GM12801 (cell line): ENCODE data around the gene EEFSEC.

ENCODE experiments used
- CTCF ChIP-seq: IDR thresholded peaks from one replicate; pipeline ENCODE4 v1.5.1; 2011; ENCODE audit warnings: control low read depth; ENCODE audit not compliant: insufficient read length; ENCODE audit errors: extremely low read depth

Gene EEFSEC

GRCh38 chr3:128163432-128163831 is 10.2 kb downstream of the EEFSEC start:
- no peak for TF ChIP-seq CTCF

GRCh38 chr3:128166971-128167453 is 13.7 kb downstream of the EEFSEC start:
- TF ChIP-seq CTCF, result no peak

- TF ChIP-seq CTCF, result no peak
Observed at GRCh38 chr3:128167646-128167972, 14.3 kb downstream of the EEFSEC start.

DNA sequence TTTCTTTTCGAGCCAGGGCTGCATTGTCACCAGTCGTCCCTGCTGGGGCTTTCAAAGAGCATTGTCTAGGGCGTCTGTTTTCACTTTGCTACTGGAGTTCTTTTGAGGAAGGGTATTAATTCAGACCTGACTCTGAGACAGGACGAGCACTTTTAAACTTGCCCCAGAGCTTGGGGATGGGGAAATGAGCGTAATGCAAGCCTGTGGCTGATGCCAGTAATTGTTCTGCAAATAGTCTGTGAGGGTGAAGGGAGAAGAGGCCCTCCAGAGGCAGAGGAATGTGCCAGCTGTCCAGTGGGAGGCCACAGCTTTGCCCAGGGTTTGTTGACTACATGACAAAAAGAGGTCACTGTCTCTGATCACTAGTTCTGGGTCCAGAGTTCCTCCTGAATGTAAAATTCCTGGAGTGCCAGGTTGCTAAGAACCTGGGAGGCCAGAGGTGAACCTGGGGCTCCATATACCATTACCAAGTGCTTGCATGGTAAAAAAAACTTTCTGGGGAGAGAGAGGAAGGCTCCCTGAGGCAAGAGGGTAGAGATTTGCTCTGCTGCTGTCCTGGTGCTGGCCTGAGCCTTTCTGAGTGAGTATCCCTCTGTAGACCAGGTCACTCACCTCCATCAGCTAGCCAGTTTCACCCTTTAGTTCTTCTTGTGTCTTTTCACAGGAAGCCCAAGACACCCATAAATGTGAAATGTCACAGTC is 14.8 kb downstream of the EEFSEC start:
- no peak for TF ChIP-seq CTCF

GRCh38 chr3:128168836-128169235 is 15.6 kb downstream of the EEFSEC start:
- TF ChIP-seq CTCF, result no peak

GRCh38 chr3:128170866-128171516 is 17.7 kb downstream of the EEFSEC start:
- no peak for TF ChIP-seq CTCF

DNA sequence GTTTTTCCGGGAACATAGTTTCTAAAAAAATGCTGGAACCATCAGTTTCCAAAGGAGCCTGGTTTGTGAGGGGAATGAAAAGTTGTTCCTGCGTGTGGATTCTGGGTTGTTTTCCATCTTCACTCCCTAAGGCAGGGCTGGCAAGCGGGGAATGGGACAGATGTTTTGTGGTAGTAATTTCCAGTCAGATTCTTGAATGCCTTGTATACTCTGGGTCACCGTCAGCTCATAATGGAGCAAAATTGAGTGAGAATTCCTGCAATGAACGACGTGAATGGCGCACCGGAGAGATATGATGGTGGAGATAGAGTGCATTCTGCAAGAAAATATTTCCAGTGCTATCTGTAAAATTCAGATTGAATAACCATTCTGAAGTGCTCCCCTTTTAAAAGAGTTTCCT is 19.9 kb downstream of the EEFSEC start:
- no peak for TF ChIP-seq CTCF
